Measurements from ENCODE around the gene RFFL. TPM values are rescaled to one million over a fixed set of nuclear protein-coding genes. Genes with fewer than 3 reads are reported as not detected.

Gene RFFL
- total and polyA plus RNA-seq, 2 of the 4 experiments (the other 2 are of a cell fraction), result 11.6 to 19.2 TPM

GRCh38 chr17:34979153-34979552 is 84.4 kb downstream of the RFFL start:
- Histone ChIP-seq H2BK5ac (ENCODE audit: low read depth, low read length, poor library complexity, severe bottlenecking) (no peak overlapping the region), H2AK5ac (ENCODE audit: low read depth, low read length) (no peak overlapping the region), H3K4ac (ENCODE audit: low read depth, low read length) (peak overlapping the region; percentile 2; the same call in 1 of the 2 replicates), H3K23ac (ENCODE audit: low read depth, low read length) (peak overlapping the region; percentile 14; the same call in 1 of the 2 replicates), H3K4me1 (ENCODE audit: control insufficient read depth, insufficient read depth, low read length) (peaks cover 7% of the 10 kb centered on the region), H3K4me3 (ENCODE audit: insufficient read depth, low read depth, low read length) (no peak overlapping the region), H3K56ac (ENCODE audit: extremely low read depth, insufficient read depth, low read length) (no peak overlapping the region), H3K4me2 (ENCODE audit: low read depth, low read length) (0 out of 2 replicates have a peak overlapping the region, but pooled peaks have one; percentile 18), H4K5ac (ENCODE audit: low read depth, low read length) (peak overlapping the region; percentile 46), H3K18ac (ENCODE audit: low read depth, low read length) (no peak overlapping the region), H3K9me1 (ENCODE audit: insufficient read depth, low read length) (0 out of 2 replicates have a peak, but pooled peaks cover 3% of the 10 kb centered on the region), H2AFZ (replicated peaks; ENCODE audit: low read length, poor library complexity) (no peak overlapping the region), H3K79me1 (ENCODE audit: low read depth in 1 of 2, low read length in 2 of 2) (peaks cover 16 to 27% of the 10 kb centered on the region in 2 experiments), H4K8ac (ENCODE audit: low read depth in 2 of 2, low read length in 2 of 2) (peak overlapping the region; percentile 68 to 74; a peak in 2 of 4 replicates), H2BK15ac (ENCODE audit: low read depth, low read length) (no peak overlapping the region), H2BK20ac (ENCODE audit: low read depth, low read length) (no peak overlapping the region), H3K27ac (ENCODE audit: insufficient read depth, low read length) (no peak overlapping the region), H2BK120ac (ENCODE audit: low read depth, low read length) (no peak overlapping the region), H4K20me1 (ENCODE audit: insufficient read depth, low read length) (no peaks in the 10 kb centered on the region), H3K27me3 (ENCODE audit: control insufficient read depth, insufficient read depth, low read length) (no peaks in the 10 kb centered on the region), H4K91ac (ENCODE audit: insufficient read depth, low read depth, low read length) (no peak overlapping the region), H3K36me3 (ENCODE audit: control insufficient read depth, insufficient read depth, low read length) (peaks cover 4% of the 10 kb centered on the region; the same call in 1 of the 2 replicates), H3K9me3 (ENCODE audit: control insufficient read depth, insufficient read depth, low read length) (no peaks in the 10 kb centered on the region), H3K14ac (replicated peaks; ENCODE audit: low read depth, low read length) (no peak overlapping the region), H3K9ac (ENCODE audit: low read depth, low read length) (no peak overlapping the region), H2AK9ac (replicated peaks; ENCODE audit: low read depth, low read length, poor library complexity) (peak overlapping the region; percentile 35)
- DNase-seq (no peak), ATAC-seq (ENCODE audit: low read depth) (no peak)
- WGBS, 2 experiments (ENCODE audit: extremely low coverage in 2 of 2, insufficient read length in 1 of 2), result 92% methylated on average over 2 of the region's 7 CpGs; no CpG with 5 or more reads in 1 of the 2 experiments
- ChIA-PET POLR2A (ENCODE audit: unreplicated experiment) (no interaction called here), CTCF (interaction anchor here (0.6 kb wide), 1 partner anchor 260 kb away, joined by 6 read pairs; no protein-coding TSS in a partner anchor)
- intact Hi-C loops (cut with micrococcal nuclease) (no loop called here), in situ Hi-C loops (cut with MboI; ENCODE audit: low sequenced_read_pairs) (loop anchor here (25.0 kb wide), 1 partner anchor 608 kb away; the partner anchor contains the start of genes AP2B1 and PEX12), dilution Hi-C loops (cut with HindIII; ENCODE audit: low sequenced_read_pairs, unreplicated experiment) (no loop called here)
- no TSS peak for BruUV-seq (replicated peaks)
- no peak for TF ChIP-seq NFE2L2 (IDR thresholded peaks at IDR 0.05; ENCODE audit: low read depth, low read length)
- TF ChIP-seq MXI1 (IDR thresholded peaks at IDR 0.05; ENCODE audit: borderline replicate concordance, low read depth, low read length), result no peak
- no peak for TF ChIP-seq FOS (IDR thresholded peaks at IDR 0.05; ENCODE audit: low read depth, low read length)
- TF ChIP-seq ELK1 (IDR thresholded peaks at IDR 0.05; ENCODE audit: borderline replicate concordance, low read depth, low read length), result no peak
- TF ChIP-seq BHLHE40 (IDR thresholded peaks at IDR 0.05; ENCODE audit: low read depth, low read length), result no peak
- TF ChIP-seq MAZ (IDR thresholded peaks at IDR 0.05; ENCODE audit: borderline replicate concordance, low read depth, low read length), result no peak
- TF ChIP-seq RFX5 (IDR thresholded peaks at IDR 0.05; ENCODE audit: low read depth, low read length), result no peak
- TF ChIP-seq POLR2A (IDR thresholded peaks at IDR 0.05; ENCODE audit: low read depth, low read length), result no peak
- TF ChIP-seq RCOR1 (IDR thresholded peaks at IDR 0.05; ENCODE audit: insufficient replicate concordance, low read length), result no peak
- TF ChIP-seq MAFK (IDR thresholded peaks at IDR 0.05; ENCODE audit: low read depth, low read length), result no peak
- no peak for TF ChIP-seq CTCF (conservative IDR thresholded peaks at IDR 0.05; ENCODE audit: low read depth, low read length)
- no peak for TF ChIP-seq CEBPB (IDR thresholded peaks at IDR 0.05; ENCODE audit: low read depth, low read length)
- TF ChIP-seq SMC3 (IDR thresholded peaks at IDR 0.05; ENCODE audit: low read depth, low read length), result no peak
- no peak for TF ChIP-seq RAD21 (IDR thresholded peaks at IDR 0.05; ENCODE audit: low read length)
- no peak for TF ChIP-seq CHD1 (IDR thresholded peaks at IDR 0.05; ENCODE audit: low read depth, low read length)
- TF ChIP-seq USF2 (IDR thresholded peaks at IDR 0.05; ENCODE audit: low read depth, low read length), result no peak
